ENCODE results near the gene PPP4R4. TPM values are rescaled to one million over a fixed set of nuclear protein-coding genes. Genes with fewer than 3 reads are reported as not detected.
"Not testable (repeated sequence)": the region's sequence is repeated elsewhere in the genome, so short reads cannot be mapped to it uniquely, and the experiment has no call there.

Gene PPP4R4
- total RNA-seq, 1 donor: under 0.01 TPM

- Histone ChIP-seq H3K4me1 (ENCODE audit: insufficient read depth, low read length) (no peaks in the 10 kb centered on the region), H3K4me2 (ENCODE audit: insufficient read depth, low read length) (no peak overlapping the region), H3K36me3 (ENCODE audit: insufficient read depth, low read length) (no peaks in the 10 kb centered on the region), H4K20me1 (ENCODE audit: insufficient read depth, low read length) (no peaks in the 10 kb centered on the region), H2AFZ (ENCODE audit: low read length) (no peak overlapping the region), H3K4me3 (ENCODE audit: insufficient read depth, low read length) (no peak overlapping the region), H3K27me3 (ENCODE audit: insufficient read depth, low read length) (no peaks in the 10 kb centered on the region), H3K9me3 (ENCODE audit: low read depth, low read length) (no peaks in the 10 kb centered on the region), H3K79me2 (ENCODE audit: insufficient read depth, low read length) (no peaks in the 10 kb centered on the region), H3K27ac (ENCODE audit: low read depth, low read length) (no peak overlapping the region)
- no peak for TF ChIP-seq CTCF (IDR thresholded peaks at IDR 0.05; ENCODE audit: extremely low read depth, low read depth, low read length)
- no peak for DNase-seq (ENCODE audit: insufficient read length, low spot score, missing footprints)
Measured at GRCh38 chr14:94267352-94267751, 93.2 kb downstream of the PPP4R4 start.

DNA sequence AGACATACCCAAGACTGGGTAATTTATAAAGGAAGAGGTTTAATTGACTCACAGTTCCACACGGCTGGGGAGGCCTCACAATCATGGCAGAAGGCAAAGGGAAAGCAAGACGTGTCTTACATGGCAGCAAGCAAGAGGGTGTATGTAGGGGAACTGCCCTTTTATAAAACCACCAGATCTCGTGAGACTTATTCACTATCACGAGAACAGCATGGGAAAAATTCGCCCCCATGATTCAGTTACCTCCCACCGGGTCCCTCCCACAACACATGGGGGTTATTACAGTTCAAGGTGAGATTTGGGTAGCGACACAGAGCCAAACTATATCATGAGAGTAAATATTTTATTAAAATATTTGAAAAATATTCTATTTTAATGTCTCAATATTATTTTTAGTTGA lies 94.5 kb downstream of the PPP4R4 start:
- not testable (repeated sequence) for H3K9me3 ChIP-seq (ENCODE audit: low read depth, low read length); H4K20me1 ChIP-seq (ENCODE audit: insufficient read depth, low read length); H3K36me3 ChIP-seq (ENCODE audit: insufficient read depth, low read length); H2AFZ ChIP-seq (ENCODE audit: low read length); H3K4me3 ChIP-seq (ENCODE audit: insufficient read depth, low read length); H3K27ac ChIP-seq (ENCODE audit: low read depth, low read length); H3K4me2 ChIP-seq (ENCODE audit: insufficient read depth, low read length); H3K79me2 ChIP-seq (ENCODE audit: insufficient read depth, low read length); H3K27me3 ChIP-seq (ENCODE audit: insufficient read depth, low read length); DNase-seq (ENCODE audit: insufficient read length, low spot score, missing footprints); H3K4me1 ChIP-seq (ENCODE audit: insufficient read depth, low read length)

DNA sequence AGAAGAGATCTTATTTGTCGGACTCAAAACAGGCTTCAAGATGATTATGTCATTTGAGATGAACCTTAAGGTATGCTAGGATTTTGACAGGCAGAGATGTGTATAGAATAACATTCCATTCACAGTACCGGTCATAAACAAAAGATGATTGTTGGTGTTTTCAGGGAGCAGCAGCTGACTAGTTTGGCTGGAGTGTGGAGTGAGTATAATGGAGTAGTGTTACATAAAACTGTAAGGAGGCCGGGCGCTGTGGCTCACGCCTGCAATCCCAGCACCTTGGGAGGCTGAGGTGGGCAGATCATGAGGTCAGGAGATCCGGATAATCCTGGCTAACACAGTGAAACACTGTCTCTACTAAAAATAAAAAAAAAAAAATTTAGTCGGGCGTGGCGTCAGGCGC lies 95.0 kb downstream of the PPP4R4 start:
- Histone ChIP-seq H2AFZ (ENCODE audit: low read length) (peak overlapping the region; percentile 0), H3K9me3 (ENCODE audit: low read depth, low read length) (no peaks in the 10 kb centered on the region), H3K4me2 (ENCODE audit: insufficient read depth, low read length) (peak overlapping the region; percentile 24), H3K4me3 (ENCODE audit: insufficient read depth, low read length) (no peak overlapping the region), H3K79me2 (ENCODE audit: insufficient read depth, low read length) (no peaks in the 10 kb centered on the region), H4K20me1 (ENCODE audit: insufficient read depth, low read length) (no peaks in the 10 kb centered on the region), H3K36me3 (ENCODE audit: insufficient read depth, low read length) (no peaks in the 10 kb centered on the region), H3K4me1 (ENCODE audit: insufficient read depth, low read length) (no peaks in the 10 kb centered on the region), H3K27me3 (ENCODE audit: insufficient read depth, low read length) (no peaks in the 10 kb centered on the region), H3K27ac (ENCODE audit: low read depth, low read length) (no peak overlapping the region)
- DNase-seq (ENCODE audit: insufficient read length, low spot score, missing footprints): no peak
- no peak for TF ChIP-seq CTCF (IDR thresholded peaks at IDR 0.05; ENCODE audit: extremely low read depth, low read depth, low read length)

- H3K27me3 ChIP-seq (ENCODE audit: insufficient read depth, low read length); H2AFZ ChIP-seq (ENCODE audit: low read length); H3K4me3 ChIP-seq (ENCODE audit: insufficient read depth, low read length); DNase-seq (ENCODE audit: insufficient read length, low spot score, missing footprints); H3K27ac ChIP-seq (ENCODE audit: low read depth, low read length); H3K36me3 ChIP-seq (ENCODE audit: insufficient read depth, low read length); H3K4me1 ChIP-seq (ENCODE audit: insufficient read depth, low read length); H3K4me2 ChIP-seq (ENCODE audit: insufficient read depth, low read length); H3K79me2 ChIP-seq (ENCODE audit: insufficient read depth, low read length); H4K20me1 ChIP-seq (ENCODE audit: insufficient read depth, low read length); H3K9me3 ChIP-seq (ENCODE audit: low read depth, low read length): not testable (repeated sequence)
Measured at GRCh38 chr14:94276898-94277561, 102.9 kb downstream of the PPP4R4 start.

- no peak overlapping the region for H3K27ac ChIP-seq (ENCODE audit: low read depth, low read length)
- no peaks in the 10 kb centered on the region for H3K4me1 ChIP-seq (ENCODE audit: insufficient read depth, low read length)
- H2AFZ ChIP-seq (ENCODE audit: low read length): no peak overlapping the region
- H3K79me2 ChIP-seq (ENCODE audit: insufficient read depth, low read length): no peaks in the 10 kb centered on the region
- H3K4me3 ChIP-seq (ENCODE audit: insufficient read depth, low read length): no peak overlapping the region
- no peaks in the 10 kb centered on the region for H4K20me1 ChIP-seq (ENCODE audit: insufficient read depth, low read length)
- no peaks in the 10 kb centered on the region for H3K9me3 ChIP-seq (ENCODE audit: low read depth, low read length)
- H3K36me3 ChIP-seq (ENCODE audit: insufficient read depth, low read length): no peaks in the 10 kb centered on the region
- no peak for TF ChIP-seq CTCF (IDR thresholded peaks at IDR 0.05; ENCODE audit: extremely low read depth, low read depth, low read length)
- H3K27me3 ChIP-seq (ENCODE audit: insufficient read depth, low read length): no peaks in the 10 kb centered on the region
- no peak for DNase-seq (ENCODE audit: insufficient read length, low spot score, missing footprints)
- no peak overlapping the region for H3K4me2 ChIP-seq (ENCODE audit: insufficient read depth, low read length)
Measured at GRCh38 chr14:94278731-94279130, 104.6 kb downstream of the PPP4R4 start.

Data from osteoblast (primary cell).